ENCODE results near the gene HAUS6. TPM values are rescaled to one million over a fixed set of nuclear protein-coding genes. Genes with fewer than 3 reads are reported as not detected.

The HAUS6 gene
- total and polyA plus RNA-seq, 2 donors = 5.6 to 25.0 TPM

Small RNAs within 50 kb of the gene (small RNA-seq; reads per million reads assigned to genes)
- not detected for gene RF00019
- gene RNU6-264P = not detected
- 6.5 reads per million, percentile 93 among the genes with 10 or more reads in this experiment for gene SCARNA8

Other genes with a start within 250 kb of the HAUS6 start
- 0.21 TPM for gene SAXO1, start 69.7 kb downstream of the HAUS6 start, total RNA-seq
- 0.03 TPM for gene SAXO1, start 69.7 kb downstream of the HAUS6 start, polyA plus RNA-seq
- 48.5 TPM for gene RRAGA, start 53.5 kb downstream of the HAUS6 start, total RNA-seq
- 137 TPM for gene RRAGA, start 53.5 kb downstream of the HAUS6 start, polyA plus RNA-seq
- gene PLIN2, start 24.6 kb upstream of the HAUS6 start, total RNA-seq = 73.6 TPM
- 118 TPM for gene PLIN2, start 24.6 kb upstream of the HAUS6 start, polyA plus RNA-seq
- 196 TPM for gene DENND4C, start 127.8 kb upstream of the HAUS6 start, total RNA-seq
- 27.7 TPM for gene DENND4C, start 127.8 kb upstream of the HAUS6 start, polyA plus RNA-seq

Measured in urinary bladder (tissue), 2 donors.